Left ventricle myocardium inferior (tissue), 1 donor: ENCODE measurements around the gene ARHGEF19. TPM values are rescaled to one million over a fixed set of nuclear protein-coding genes. Genes with fewer than 3 reads are reported as not detected.
A peak's percentile ranks its signal among the peaks of the same experiment; 100 is the strongest.

Experiments
- DNase-seq: peaks from one replicate; pipeline ENCODE4 v3.0.0-alpha.2; 2020
- H3K27ac ChIP-seq: fragments of 200-600 bp; replicated peaks from 2 replicates; pipeline ENCODE4 v1.8.0; 2021
- H3K27me3 ChIP-seq: fragments of 200-600 bp; 2 replicates; pipeline ENCODE4 v1.8.0; 2021; ENCODE audit warnings: low read depth
- H3K36me3 ChIP-seq: fragments of 200-600 bp; 2 replicates; pipeline ENCODE4 v1.8.0; 2021
- H3K4me1 ChIP-seq: fragments of 200-600 bp; 2 replicates; pipeline ENCODE4 v1.8.0; 2021
- H3K4me3 ChIP-seq: fragments of 200-600 bp; 2 replicates; pipeline ENCODE4 v1.8.0; 2021; ENCODE audit warnings: mild to moderate bottlenecking, moderate library complexity
- H3K9me3 ChIP-seq: fragments of 200-600 bp; replicated peaks from 2 replicates; pipeline ENCODE4 v1.8.0; 2021
- intact Hi-C: fragments of 100-400 bp; cut with micrococcal nuclease; formaldehyde crosslinking; loops from one replicate; pipeline ENCODE4 v1.11.0; 2022
- total RNA-seq: library from RNA; stranded (reverse); fragmentation: NEBNext Ultra II Directional; extraction: Animal tissue kit (Norgen Biotek cat#: 25700); gene quantifications from one replicate; pipeline ENCODE4 v1.2.1, GENCODE V29; 2021
- TF ChIP-seq, protein P1 (sequence below): fragments of 200-600 bp; IDR thresholded peaks from 2 replicates; pipeline ENCODE4 v1.8.0; 2021; ENCODE audit warnings: antibody characterized with exemption, mild to moderate bottlenecking, borderline replicate concordance
- donor health status: DM: no; HTN: yes; CAD: no; lungs with severe emphysema.

The ARHGEF19 gene
- total RNA-seq, 1 donor from 2014 or later = 2.2 TPM

DNA sequence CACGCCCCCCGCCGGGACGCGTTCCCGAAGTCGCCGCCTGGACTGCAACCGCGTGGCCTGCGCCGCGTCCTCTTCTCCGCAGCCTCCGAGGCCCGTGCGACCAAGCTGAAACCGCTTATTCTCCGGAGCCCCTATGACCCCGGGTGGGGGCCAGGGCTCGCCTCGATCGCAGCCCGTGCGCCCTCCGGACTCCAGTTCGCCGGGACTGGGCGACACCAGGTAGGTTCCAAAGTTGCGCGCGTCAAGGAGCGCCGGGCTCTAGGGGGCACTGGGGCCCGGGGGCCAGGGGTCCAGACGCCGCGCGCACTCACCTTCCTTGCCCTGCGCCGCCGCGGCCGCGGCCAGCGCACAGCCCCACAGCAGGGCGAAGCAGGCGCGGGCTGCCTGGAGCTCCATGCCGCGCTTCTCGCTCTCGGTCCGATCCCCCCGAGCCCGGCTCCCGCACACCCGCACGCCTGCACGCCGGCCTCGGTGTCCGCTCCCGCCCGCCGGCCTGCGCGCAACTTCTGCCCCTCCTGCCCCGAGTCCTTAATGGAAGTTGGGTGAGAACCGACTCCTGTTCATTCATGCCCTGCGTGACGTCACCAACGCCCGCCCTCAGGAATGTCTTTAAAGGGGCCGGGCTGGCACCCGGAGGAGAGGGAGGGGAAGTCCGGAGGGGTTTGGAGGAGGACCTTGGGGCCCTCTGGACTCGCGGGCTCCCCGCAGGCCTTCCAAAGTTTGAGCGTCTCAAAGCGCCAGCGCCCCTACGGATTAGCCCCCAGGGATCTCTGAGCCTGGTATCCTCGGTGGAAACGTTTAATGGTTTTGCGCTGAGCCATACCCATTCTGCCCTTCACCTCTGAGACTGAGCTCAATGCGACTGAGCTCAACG is 56.7 kb downstream of the ARHGEF19 start, which contains the start of gene EPHA2:
Gene EPHA2 (minus strand): TSS at position 533 of the 874 bp plus-strand sequence. CDS start 137 bp downstream, at position 396.
- intact Hi-C loops = no loop called here
- DNase-seq = peak; percentile 91
- H3K36me3 ChIP-seq = no peaks in the 10 kb centered on the region
- H3K4me3 ChIP-seq = peak within 1 kb of the TSS; percentile 88
- no peaks in the 10 kb centered on the region for H3K27me3 ChIP-seq
- no peaks in the 10 kb centered on the region for H3K9me3 ChIP-seq
- H3K4me1 ChIP-seq = peaks cover 61% of the 10 kb centered on the region
- TF ChIP-seq, protein P1, sequence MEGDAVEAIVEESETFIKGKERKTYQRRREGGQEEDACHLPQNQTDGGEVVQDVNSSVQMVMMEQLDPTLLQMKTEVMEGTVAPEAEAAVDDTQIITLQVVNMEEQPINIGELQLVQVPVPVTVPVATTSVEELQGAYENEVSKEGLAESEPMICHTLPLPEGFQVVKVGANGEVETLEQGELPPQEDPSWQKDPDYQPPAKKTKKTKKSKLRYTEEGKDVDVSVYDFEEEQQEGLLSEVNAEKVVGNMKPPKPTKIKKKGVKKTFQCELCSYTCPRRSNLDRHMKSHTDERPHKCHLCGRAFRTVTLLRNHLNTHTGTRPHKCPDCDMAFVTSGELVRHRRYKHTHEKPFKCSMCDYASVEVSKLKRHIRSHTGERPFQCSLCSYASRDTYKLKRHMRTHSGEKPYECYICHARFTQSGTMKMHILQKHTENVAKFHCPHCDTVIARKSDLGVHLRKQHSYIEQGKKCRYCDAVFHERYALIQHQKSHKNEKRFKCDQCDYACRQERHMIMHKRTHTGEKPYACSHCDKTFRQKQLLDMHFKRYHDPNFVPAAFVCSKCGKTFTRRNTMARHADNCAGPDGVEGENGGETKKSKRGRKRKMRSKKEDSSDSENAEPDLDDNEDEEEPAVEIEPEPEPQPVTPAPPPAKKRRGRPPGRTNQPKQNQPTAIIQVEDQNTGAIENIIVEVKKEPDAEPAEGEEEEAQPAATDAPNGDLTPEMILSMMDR = no peak
- peak within 1 kb of the TSS; percentile 94 for H3K27ac ChIP-seq

DNA sequence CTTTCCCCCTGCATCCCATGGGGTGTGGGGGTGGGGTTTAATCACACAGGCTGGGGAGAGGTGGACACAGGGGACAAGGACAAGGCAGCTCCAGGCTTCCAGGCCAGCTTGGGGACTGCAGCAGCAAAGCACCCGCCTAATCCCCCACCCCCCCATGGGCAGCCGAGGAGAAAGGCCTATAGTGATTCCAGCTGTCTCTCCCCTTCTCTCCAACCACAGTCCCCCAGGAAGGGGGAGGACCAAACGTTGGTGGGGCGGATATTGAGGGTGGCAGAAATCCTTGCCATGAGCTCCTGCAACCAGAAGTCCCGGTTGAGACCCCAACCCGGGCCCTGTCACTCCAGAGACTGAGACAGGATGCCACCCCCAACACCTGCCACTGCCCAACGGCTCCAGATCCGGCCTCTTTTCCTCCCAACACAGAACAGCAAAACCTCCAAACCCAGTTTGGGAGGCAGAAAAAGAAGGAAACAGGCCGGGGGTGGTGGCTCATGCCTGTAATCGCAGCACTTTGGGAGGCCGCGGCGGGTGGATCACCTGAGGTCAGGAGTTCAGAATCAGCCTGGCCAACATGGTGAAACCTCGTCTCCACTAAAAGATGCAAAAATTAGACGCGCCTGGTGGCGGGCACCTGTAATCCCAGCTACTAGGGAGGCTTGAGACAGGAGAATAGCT is 58.3 kb downstream of the ARHGEF19 start:
- H3K27me3 ChIP-seq = no peaks in the 10 kb centered on the region
- H3K9me3 ChIP-seq = no peaks in the 10 kb centered on the region
- intact Hi-C loops = no loop called here
- peaks cover 10% of the 10 kb centered on the region for H3K36me3 ChIP-seq
- H3K4me3 ChIP-seq = peak overlapping the region; percentile 88
- peaks cover 76% of the 10 kb centered on the region for H3K4me1 ChIP-seq
- no peak for DNase-seq
- H3K27ac ChIP-seq = peak overlapping the region; percentile 94
- TF ChIP-seq, protein P1 = no peak

DNA sequence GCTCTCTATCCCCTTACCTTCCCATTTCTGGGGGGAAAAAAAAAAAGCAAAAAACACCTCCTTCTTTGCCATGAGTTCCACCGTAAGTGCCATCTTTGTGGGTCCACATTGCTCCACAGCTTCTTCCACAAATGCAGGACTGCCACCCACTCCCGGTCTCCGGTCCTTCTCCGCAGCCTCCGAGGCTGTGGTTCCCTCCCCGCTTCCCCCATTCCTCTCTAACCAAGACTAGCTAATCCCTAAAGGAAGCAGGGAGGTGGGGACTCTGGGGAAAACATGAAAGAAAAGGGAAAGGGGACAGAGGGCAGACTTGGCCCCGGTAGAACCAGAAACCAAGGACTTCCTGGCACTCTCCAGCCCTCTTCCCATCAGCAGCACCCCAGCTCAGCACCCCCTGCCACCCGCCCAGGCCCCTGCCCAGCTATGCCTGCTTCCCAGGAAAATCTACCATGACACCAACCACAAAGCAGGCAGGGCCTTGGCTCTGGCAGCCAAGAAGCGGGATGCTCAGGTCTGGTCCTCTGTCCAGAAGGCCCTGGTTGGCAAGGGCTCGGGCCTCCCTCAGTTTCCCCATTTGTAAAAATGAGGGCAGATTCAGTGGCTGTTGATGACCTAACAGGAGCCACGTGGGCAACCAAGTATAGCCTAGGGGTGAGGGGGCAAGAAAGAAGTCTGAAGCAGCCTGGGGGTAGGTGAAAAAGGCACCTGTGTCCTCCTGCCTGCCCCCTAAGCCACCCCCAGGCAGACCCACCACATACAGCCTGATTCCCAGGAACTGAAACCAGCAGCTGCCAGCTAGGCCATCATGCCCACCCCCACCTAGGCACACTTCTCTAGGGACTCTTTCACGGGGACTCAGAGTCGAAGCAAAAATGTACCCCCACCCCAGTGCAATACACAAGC is 59.1 kb downstream of the ARHGEF19 start:
- H3K9me3 ChIP-seq = no peaks in the 10 kb centered on the region
- peak overlapping the region; percentile 94 for H3K27ac ChIP-seq
- TF ChIP-seq, protein P1 = no peak
- no peaks in the 10 kb centered on the region for H3K27me3 ChIP-seq
- intact Hi-C loops = no loop called here
- no peak for DNase-seq
- H3K4me3 ChIP-seq = peak overlapping the region; percentile 88
- H3K4me1 ChIP-seq = peaks cover 84% of the 10 kb centered on the region
- H3K36me3 ChIP-seq = peaks cover 18% of the 10 kb centered on the region

DNA sequence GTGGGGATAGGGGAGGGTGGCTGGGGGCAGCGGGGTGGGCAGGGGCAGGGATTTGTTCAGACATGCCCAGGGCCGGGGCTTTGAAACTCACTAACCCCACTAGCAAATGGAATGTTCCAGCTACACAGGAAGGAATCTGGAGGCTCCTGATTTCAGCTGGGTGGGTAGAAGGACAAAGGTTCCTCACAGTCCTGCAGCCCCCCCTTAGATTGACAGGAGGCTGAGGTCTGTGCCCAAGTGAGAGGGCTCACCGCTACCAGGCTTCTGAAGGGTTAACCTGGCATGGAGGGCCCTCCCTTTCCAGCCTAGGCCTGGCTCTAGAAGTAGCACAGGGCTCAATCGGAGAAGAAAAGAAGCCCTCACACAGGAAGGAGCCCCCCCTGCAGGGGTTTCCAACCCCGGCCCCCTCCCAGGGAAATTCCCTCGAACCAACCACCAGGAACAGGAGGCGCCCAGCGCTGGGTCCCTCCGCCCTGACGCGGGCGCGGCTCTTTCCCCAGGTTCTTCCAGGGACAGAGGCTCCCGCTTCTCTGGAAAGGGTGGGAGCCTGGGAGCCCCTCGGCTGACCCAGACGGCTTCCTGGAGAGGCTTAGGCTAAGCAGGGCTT is 59.9 kb downstream of the ARHGEF19 start:
- Histone ChIP-seq H3K27ac (peak overlapping the region; percentile 94), H3K9me3 (no peaks in the 10 kb centered on the region), H3K27me3 (no peaks in the 10 kb centered on the region), H3K36me3 (peaks cover 26% of the 10 kb centered on the region), H3K4me3 (peak overlapping the region; percentile 88), H3K4me1 (peaks cover 92% of the 10 kb centered on the region)
- peak; percentile 60 for DNase-seq
- TF ChIP-seq, protein P1 = no peak
- intact Hi-C loops = no loop called here
